ENCODE results near the gene SMAD3.
A peak's percentile ranks its signal among the peaks of the same experiment; 100 is the strongest.

SMAD3 gene

DNA sequence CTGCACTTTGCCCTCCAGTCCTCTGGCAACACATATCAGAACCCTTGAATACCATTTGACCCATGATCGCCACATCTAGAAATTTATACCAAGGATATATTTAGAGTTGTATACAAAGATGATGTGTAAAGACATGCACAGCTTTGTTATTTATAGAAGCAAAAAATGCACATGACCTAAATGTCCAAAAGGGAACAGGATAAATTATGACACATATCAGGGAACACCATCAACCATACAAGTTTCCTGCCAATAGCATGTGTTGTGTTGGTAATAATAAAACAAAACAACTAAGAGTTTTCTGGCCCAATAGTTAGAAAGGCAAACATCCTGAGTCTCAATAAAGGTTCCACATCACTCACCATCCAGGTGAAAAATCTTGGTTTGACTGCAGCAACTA lies 137.6 kb downstream of the SMAD3 start:
- DNase-seq, result no peak

DNA sequence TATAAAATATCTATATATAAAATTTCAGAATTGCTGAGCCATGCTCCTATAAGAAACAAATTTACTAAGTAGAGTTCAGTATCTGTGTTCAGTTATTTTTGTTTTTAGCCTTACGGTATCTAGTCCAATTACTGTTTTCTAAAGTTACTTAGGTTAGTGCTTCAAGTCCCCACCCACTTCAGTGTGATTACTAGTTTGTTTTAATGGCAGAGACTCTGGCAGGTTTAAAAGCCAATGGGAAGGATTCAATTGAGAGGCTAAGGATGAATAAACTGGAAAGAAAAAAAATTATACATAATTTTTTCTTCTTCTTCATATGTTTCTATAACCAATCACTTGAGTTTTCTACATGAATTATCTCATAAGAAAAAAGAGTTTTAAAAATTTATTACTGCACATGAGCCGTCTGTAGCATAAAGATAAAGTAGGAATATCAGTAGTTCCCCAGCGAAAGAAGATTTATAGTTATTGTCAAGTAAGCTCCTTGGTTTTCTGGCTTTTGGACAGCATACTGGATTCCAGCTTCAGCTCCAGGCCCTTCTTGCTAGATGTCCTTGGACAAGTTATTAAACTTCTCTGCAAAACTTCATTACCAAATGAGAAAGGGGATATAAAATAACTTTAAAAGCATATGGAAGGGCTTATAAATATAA lies 142.3 kb downstream of the SMAD3 start:
- no peak for DNase-seq

DNA sequence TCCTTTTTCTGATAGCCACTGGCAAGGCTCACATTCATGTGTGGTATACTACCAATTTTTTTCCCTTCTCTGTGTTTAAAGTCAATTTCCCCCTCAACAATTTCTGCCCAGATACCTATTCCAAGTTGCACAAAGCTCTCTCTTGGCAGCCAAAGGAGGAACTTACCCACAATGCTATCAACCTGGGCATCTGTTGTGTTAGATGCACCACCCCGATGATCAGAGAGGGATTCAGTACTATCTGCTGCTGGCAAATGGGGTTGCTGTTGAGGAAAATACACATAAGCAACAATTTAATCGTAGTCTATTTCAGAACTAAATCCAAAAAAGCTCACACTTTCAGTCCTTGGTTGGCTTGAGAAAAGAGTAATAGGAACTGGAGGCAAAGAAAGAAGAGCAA lies 143.0 kb downstream of the SMAD3 start:
- DNase-seq, result no peak

DNA sequence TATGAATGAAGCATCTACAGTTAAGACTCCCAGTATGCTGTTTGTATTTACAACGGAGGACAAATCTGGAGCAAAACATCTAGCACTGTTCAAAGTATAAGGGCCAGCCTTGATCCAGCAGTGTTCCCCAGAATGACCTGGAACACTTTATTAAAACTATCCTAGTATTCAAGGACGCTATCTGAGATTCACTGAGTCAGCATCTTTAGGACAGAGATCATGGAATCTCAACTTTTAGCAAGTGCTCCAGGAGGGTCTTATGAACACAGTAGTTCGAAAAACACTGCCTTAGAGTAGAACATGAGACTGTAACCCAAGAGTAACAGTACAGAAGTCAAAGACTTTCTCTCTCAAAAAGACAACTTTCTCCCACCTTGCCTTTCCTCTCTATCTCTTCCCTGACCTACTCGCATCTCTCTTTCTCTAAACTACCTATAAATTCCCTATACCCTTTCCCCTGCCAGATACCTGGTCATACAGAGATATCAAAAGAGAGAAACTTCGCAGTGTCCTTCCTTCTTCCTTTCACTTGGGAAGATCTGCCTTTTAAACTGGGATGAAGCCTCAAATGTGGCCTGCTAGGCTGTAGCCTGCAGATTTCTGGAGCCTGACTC lies 145.3 kb downstream of the SMAD3 start:
- DNase-seq, result no peak

DNA sequence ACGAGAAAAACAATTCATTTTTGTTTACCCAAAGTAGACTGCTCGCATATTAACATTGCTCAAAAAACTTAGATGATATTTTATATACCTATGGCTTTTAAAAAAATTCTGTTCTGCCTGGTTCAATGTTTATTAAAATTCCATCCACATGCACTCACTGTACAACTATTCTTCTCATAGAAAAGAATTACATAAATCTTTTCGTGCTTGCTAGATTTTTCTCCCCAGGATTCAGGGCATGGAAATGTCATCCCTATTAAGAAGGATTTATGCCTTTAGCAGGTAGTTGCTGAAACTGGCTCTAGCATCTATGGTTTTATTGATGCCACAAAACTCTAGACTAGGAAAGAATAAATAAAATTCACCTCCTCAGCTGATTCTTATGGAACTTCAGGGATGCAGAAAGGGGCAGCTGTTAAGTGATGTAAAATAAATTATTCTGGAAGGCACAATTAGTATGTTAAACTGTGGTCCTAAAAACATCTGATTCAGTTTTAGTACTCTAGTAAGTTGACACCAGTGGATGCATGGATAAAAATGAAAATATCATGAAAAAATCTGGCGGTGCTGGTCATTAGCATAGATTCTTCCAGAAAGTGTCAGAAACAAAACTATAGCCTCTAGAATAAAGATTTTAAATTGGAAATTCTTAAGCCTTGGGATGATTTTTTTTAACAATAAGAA lies 147.4 kb downstream of the SMAD3 start:
- DNase-seq, result no peak

GRCh38 chr15:67215102-67215501 lies 149.7 kb downstream of the SMAD3 start:
- DNase-seq, result no peak

DNA sequence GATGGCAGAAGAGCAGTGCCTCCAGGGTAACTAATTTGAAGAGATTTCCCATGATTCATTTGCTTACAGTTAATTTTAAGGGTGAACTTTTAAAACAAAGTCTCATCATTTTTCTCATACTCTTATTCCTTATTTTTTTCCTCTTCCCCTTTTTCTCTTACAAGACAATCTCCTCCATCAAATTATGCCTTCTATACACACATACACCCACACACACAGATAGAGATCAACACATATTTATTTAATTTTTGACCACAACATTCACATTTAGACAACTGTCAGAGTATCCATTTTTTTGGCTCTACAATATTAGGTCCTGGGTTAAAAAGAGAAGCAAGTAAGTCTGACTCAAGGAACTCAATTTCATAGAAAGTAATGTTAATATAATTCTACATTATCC lies 151.5 kb downstream of the SMAD3 start:
- no peak for DNase-seq

DNA sequence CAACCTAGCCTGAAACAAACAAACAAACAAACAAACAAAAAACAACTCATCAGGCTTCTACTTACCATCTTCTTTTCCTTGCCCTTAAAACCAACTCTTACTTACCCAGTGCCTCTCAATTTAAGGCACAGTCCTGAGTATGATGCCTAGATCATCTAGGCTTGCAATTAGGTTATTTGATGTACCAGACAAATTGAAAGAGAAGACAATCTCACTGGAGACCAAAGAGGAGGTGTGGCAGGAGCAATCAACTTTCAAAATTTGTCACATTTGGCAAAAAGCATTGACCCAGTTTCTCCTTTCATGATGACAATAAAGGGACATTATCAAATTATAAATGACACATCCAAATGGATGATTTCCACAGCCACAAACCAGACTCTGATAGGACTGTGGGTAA lies 153.0 kb downstream of the SMAD3 start:
- DNase-seq, result no peak

- DNase-seq, result no peak
These were observed 153.9 kb downstream of the SMAD3 start for GRCh38 chr15:67219288-67219687.

DNA sequence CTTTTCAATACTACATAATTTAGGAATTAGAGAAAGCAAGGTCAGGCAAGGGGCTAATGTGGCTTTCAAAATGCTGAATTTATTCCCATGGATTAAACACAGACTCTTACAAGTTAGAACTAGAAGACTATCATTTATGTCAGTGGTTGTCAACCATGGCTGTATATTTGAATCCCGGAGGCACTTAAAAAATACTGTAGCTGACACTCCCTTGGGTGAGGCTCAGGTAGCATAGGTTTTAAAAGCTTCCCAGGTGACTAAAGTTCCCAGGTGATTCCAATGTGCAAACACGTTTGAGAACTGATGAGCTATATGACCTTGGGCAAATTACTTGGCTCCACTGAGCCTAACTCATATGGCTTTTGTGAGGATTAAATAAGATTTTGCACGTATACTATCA lies 159.5 kb downstream of the SMAD3 start:
- no peak for DNase-seq

DNA sequence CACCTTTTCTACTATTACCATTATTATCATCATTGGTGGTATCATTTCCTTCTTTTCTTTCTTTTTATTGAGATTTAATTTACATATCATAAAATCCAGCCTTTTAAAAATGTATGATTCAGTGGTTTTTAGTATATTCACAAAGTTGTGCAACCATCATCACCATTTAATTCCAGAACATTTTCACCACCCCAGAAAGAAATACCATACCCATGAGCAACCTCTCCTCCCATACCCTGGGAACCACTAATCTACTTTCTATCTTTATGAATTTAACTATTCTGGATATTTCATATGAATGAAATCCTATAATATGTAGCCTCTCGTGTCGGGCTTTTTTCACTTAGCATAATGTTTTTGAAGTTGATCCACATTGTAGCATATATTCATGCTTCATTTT lies 159.9 kb downstream of the SMAD3 start:
- no peak for DNase-seq

DNA sequence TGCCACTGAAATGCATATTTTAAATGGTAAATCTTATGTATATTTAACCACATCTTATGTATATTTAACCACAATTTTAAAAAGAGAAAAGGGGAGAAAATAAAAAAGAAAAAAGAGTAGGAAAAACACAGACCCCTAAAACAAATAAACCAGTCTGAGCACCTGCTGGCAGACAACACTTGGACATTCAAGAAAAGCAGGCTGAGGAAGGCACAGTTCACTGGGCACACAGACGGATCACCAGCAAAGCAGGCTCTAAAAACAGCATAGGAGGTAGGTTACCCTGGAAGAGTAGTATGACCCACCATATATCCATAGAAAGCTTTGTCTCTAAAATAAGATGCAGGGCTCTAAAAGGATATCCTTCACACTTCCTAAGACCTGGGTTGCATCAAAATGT lies 162.0 kb downstream of the SMAD3 start:
- no peak for DNase-seq

- DNase-seq, result no peak
These were observed 162.4 kb downstream of the SMAD3 start for GRCh38 chr15:67227846-67228245.

DNA sequence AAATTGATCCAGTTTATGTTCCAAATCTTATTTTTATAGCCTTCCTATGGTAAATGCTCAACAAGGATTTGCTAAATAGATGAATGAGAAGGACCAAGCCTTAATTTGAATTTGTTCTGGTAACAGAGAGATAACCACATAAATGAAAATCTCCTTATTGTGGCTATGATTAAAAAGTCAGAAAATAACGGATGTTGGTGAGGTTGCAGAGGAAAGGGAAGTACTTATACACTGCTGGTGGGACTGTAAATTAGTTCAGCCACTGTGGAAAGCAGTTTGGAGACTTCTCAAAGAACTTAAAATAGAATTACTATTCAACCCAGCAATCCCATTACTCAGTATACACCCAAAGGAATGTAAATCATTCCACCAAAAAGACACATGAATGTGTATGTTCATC lies 162.9 kb downstream of the SMAD3 start:
- DNase-seq, result no peak

GRCh38 chr15:67230504-67230903 lies 165.1 kb downstream of the SMAD3 start:
- DNase-seq, result no peak

GRCh38 chr15:67232591-67232990 lies 167.2 kb downstream of the SMAD3 start:
- DNase-seq, result no peak

DNA sequence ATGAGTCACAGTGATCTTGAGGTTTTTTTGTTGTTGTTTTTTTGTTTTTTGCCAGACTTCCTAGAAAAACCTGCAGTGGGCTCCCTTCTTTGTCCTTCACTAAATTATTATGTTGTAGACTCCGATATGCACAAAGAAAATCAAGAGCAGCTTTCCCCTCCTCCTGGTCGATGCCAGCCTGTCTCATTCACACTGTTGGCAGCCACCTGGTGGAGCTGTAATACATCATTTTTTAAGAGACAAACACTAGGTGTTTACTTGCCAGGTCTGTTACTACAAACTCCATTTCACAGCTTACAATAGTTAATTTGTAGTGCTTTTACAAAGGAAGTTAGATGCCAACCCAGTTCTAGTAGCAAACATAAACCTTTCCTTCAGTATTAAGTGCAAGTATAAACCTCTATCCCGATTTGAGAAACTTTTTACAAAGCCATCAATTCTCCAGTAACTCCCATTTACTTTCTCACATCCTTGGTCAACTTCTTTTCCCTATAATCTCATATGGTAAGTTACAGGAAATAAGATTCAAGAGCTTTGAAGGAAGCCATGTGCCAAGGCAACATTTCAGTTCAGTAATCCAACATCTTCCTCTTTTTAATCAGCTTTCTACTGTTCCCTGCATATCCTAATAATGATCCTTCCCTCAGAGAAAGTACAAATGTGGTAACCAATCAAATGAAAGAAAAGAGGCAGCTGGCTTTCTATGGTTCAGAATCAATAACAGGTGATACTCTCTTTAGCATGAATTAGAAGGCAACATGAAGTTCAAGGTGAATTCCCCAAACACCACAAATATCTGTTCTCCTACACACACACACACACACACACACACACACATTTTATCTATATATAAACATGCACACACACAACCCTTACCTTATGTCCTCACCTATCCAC lies 175.1 kb downstream of the SMAD3 start:
- DNase-seq, result peak; percentile 30 to 32

DNA sequence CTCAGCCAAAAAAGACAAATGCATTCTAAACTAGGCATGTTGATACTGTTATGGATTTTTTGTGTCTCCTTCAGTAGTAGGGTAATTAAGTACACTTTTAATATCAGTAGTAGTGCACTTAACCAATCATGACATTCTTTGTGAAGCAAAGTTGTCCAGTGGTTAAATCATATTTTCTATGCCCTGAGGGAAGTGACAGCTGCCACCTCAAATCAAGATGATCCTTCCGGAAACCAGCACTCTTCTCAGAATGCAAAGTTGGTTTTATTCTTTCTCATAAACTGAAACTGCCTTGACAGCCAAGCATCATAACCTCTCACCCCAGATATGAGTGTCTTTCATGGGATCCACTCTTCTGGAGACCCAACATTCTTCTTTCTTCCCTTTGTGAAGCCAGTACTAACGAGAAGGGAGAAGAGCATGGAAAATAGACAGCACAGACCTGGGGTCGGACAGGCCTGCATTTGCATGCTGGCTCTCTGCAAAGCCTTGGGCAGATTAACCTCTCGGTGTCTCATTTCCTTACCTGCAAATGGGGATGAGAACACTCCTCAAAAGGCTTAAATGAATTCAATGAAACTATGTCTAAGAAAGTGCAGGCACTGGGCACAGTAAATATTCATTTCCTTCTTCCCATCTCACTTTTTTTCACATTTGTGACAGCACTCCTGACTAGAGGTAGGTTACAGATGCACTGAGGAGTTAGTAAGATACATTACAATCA lies 175.9 kb downstream of the SMAD3 start:
- DNase-seq, result no peak

DNA sequence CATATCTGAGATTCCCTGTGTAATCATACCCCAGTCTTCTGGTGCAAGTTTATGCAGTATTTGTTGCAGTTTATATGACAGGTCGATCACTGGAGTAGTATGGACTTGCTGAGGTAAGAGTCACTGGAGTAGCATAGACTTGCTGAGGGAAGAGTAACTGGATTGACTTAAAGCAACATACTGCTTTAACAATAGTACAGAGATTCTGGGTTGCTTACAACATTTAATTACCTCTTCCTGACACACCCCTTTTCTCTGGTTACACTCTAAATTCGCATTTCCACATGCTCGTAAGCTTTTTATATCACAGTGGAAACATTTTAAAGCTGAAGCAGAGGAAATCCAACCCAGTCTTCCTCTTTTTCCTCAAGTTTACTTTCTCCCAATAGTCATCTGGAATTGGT lies 177.3 kb downstream of the SMAD3 start:
- no peak for DNase-seq

Measured in AML-193 (cell line).